ENCODE results near the gene CASS4. TPM values are rescaled to one million over a fixed set of nuclear protein-coding genes. Genes with fewer than 3 reads are reported as not detected.

The CASS4 gene
- total and polyA plus RNA-seq, 4 donors: 0.26 to 1.6 (median 1.1) TPM

GRCh38 chr20:56430957-56431356, 18.9 kb downstream of the CASS4 start:
- Histone ChIP-seq H3K27me3 (ENCODE audit: control insufficient read depth in 4 of 4, insufficient read depth in 4 of 4, low read length in 3 of 4) (no peaks in the 10 kb centered on the region), H3K9ac (ENCODE audit: low read depth in 1 of 2, low read length in 2 of 2) (no peak overlapping the region), H3K36me3 (ENCODE audit: control insufficient read depth in 4 of 4, insufficient read depth in 3 of 4, low read depth in 1 of 4, low read length in 3 of 4) (no peaks in the 10 kb centered on the region), H3K9me3 (ENCODE audit: control insufficient read depth in 4 of 4, low read length in 3 of 4) (no peaks in the 10 kb centered on the region), H3K27ac (ENCODE audit: low read depth in 1 of 2, low read length in 2 of 2) (no peak overlapping the region), H3K4me3 (ENCODE audit: low read depth in 1 of 3, low read length in 3 of 3) (no peak overlapping the region), H3K4me1 (ENCODE audit: control insufficient read depth in 4 of 4, insufficient read depth in 4 of 4, low read length in 3 of 4) (no peaks in the 10 kb centered on the region)
- no peak for TF ChIP-seq EGR1 (IDR thresholded peaks at IDR 0.05; ENCODE audit: low read depth in 2 of 2)
- no peak for TF ChIP-seq HNF4A (conservative IDR thresholded peaks at IDR 0.05)
- no peak for TF ChIP-seq FOXA2 (IDR thresholded peaks at IDR 0.05)
- TF ChIP-seq GABPA (IDR thresholded peaks at IDR 0.05 in 1 of 2, conservative IDR thresholded peaks at IDR 0.05 in 1 of 2): no peak
- TF ChIP-seq TAF1 (conservative IDR thresholded peaks at IDR 0.05): no peak
- TF ChIP-seq HNF4G (IDR thresholded peaks at IDR 0.05): no peak
- no peak for TF ChIP-seq YY1 (IDR thresholded peaks at IDR 0.05)
- no peak for TF ChIP-seq NR2F2 (IDR thresholded peaks at IDR 0.05)
- TF ChIP-seq JUND (IDR thresholded peaks at IDR 0.05): no peak
- TF ChIP-seq, protein P1, sequence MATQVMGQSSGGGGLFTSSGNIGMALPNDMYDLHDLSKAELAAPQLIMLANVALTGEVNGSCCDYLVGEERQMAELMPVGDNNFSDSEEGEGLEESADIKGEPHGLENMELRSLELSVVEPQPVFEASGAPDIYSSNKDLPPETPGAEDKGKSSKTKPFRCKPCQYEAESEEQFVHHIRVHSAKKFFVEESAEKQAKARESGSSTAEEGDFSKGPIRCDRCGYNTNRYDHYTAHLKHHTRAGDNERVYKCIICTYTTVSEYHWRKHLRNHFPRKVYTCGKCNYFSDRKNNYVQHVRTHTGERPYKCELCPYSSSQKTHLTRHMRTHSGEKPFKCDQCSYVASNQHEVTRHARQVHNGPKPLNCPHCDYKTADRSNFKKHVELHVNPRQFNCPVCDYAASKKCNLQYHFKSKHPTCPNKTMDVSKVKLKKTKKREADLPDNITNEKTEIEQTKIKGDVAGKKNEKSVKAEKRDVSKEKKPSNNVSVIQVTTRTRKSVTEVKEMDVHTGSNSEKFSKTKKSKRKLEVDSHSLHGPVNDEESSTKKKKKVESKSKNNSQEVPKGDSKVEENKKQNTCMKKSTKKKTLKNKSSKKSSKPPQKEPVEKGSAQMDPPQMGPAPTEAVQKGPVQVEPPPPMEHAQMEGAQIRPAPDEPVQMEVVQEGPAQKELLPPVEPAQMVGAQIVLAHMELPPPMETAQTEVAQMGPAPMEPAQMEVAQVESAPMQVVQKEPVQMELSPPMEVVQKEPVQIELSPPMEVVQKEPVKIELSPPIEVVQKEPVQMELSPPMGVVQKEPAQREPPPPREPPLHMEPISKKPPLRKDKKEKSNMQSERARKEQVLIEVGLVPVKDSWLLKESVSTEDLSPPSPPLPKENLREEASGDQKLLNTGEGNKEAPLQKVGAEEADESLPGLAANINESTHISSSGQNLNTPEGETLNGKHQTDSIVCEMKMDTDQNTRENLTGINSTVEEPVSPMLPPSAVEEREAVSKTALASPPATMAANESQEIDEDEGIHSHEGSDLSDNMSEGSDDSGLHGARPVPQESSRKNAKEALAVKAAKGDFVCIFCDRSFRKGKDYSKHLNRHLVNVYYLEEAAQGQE (IDR thresholded peaks at IDR 0.05): no peak
- no peak for TF ChIP-seq RAD21 (IDR thresholded peaks at IDR 0.05)
- TF ChIP-seq, protein P2, sequence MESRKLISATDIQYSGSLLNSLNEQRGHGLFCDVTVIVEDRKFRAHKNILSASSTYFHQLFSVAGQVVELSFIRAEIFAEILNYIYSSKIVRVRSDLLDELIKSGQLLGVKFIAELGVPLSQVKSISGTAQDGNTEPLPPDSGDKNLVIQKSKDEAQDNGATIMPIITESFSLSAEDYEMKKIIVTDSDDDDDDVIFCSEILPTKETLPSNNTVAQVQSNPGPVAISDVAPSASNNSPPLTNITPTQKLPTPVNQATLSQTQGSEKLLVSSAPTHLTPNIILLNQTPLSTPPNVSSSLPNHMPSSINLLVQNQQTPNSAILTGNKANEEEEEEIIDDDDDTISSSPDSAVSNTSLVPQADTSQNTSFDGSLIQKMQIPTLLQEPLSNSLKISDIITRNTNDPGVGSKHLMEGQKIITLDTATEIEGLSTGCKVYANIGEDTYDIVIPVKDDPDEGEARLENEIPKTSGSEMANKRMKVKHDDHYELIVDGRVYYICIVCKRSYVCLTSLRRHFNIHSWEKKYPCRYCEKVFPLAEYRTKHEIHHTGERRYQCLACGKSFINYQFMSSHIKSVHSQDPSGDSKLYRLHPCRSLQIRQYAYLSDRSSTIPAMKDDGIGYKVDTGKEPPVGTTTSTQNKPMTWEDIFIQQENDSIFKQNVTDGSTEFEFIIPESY (IDR thresholded peaks at IDR 0.05): no peak
- no peak for TF ChIP-seq RXRA (IDR thresholded peaks at IDR 0.05)
- TF ChIP-seq, protein P3, sequence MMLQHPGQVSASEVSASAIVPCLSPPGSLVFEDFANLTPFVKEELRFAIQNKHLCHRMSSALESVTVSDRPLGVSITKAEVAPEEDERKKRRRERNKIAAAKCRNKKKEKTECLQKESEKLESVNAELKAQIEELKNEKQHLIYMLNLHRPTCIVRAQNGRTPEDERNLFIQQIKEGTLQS (IDR thresholded peaks at IDR 0.05): no peak
- TF ChIP-seq FOXA1 (IDR thresholded peaks at IDR 0.05): no peak
- 96% methylated on average over 1 of the region's 1 CpG for WGBS
- DNase-seq (ENCODE audit: low spot score): no peak

DNA sequence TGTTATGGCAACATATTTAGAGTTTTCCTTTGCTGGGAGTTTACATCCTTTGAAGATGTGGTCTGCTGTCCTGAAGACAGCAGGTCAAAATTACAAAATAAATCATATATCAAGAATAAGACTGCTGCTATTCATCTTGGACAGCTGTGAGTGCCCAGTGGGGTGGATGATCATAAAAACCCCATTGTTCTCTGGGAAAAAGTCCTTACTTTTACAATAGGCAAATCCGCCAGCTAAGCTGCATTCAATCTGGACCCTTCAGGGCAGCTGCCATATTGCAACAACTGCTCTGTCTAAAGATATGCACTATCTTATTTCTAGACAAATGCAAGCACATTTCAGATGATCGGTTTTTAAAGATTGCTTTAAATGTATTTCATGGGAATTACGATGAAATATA, 19.4 kb downstream of the CASS4 start:
- 93% methylated on average over 3 of the region's 3 CpGs for WGBS
- no peaks in the 10 kb centered on the region for H3K36me3 ChIP-seq (ENCODE audit: control insufficient read depth in 4 of 4, insufficient read depth in 3 of 4, low read depth in 1 of 4, low read length in 3 of 4)
- H3K27ac ChIP-seq (ENCODE audit: low read depth in 1 of 2, low read length in 2 of 2): no peak overlapping the region
- H3K9ac ChIP-seq (ENCODE audit: low read depth in 1 of 2, low read length in 2 of 2): no peak overlapping the region
- H3K4me1 ChIP-seq (ENCODE audit: control insufficient read depth in 4 of 4, insufficient read depth in 4 of 4, low read length in 3 of 4): no peaks in the 10 kb centered on the region
- H3K4me3 ChIP-seq (ENCODE audit: low read depth in 1 of 3, low read length in 3 of 3): no peak overlapping the region
- no peaks in the 10 kb centered on the region for H3K9me3 ChIP-seq (ENCODE audit: control insufficient read depth in 4 of 4, low read length in 3 of 4)
- H3K27me3 ChIP-seq (ENCODE audit: control insufficient read depth in 4 of 4, insufficient read depth in 4 of 4, low read length in 3 of 4): no peaks in the 10 kb centered on the region
- no peak for TF ChIP-seq YY1 (IDR thresholded peaks at IDR 0.05)
- TF ChIP-seq HNF4A (conservative IDR thresholded peaks at IDR 0.05): no peak
- TF ChIP-seq, protein P1 (IDR thresholded peaks at IDR 0.05): no peak
- TF ChIP-seq, protein P2 (IDR thresholded peaks at IDR 0.05): no peak
- TF ChIP-seq RXRA (IDR thresholded peaks at IDR 0.05): no peak
- TF ChIP-seq, protein P4, sequence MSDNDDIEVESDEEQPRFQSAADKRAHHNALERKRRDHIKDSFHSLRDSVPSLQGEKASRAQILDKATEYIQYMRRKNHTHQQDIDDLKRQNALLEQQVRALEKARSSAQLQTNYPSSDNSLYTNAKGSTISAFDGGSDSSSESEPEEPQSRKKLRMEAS (IDR thresholded peaks at IDR 0.05): no peak
- TF ChIP-seq NR2F2 (IDR thresholded peaks at IDR 0.05): no peak
- DNase-seq (ENCODE audit: low spot score): no peak
